ENCODE measurements around the gene GRIN1. TPM values are rescaled to one million over a fixed set of nuclear protein-coding genes. Genes with fewer than 3 reads are reported as not detected.

The GRIN1 gene
- total and polyA plus RNA-seq, 2 donors (not counting 3 experiments of a cell fraction or from before 2014, with no cell fraction given) = not detected

DNA sequence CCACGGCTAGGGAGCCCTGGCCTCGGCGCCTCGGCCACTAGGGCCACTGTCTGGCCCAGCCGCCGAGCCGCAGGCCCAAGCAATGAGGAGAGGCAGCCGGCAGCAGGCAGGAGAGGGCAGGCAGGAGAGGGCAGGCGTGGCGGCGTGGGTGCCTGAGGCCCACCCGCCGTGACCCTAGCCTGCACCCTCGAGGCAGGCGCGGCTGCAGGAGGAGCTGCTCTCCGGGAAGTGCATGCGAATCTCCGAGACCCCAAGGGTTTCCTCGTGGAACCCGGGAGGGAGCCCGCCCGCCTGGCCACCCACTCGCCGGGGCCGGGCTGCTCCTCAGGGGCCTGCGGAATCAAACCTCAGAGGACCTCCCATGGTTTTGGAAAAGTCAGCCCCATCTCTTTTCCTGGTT lies 9.3 kb downstream of the GRIN1 start:
- ChIA-PET POLR2A (no interaction called here), CTCF (no interaction called here)

DNA sequence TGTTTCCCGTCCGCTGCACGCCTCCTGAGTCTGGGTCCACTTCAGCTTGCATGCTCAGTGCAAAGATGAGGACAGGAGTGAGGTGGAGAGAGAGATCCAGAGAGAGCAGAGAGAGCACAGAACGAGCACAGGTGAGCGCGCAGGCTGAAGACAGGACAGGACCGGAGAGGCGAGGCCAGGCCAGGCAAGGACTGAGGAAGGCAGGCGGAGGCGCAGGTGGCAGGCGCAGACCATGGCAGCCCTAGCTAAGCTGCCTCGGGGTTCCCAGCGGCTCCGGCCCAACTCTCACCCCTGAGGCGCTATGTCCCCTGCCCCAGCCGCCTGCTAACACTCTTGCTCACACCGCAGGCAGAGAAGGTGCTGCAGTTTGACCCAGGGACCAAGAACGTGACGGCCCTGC lies 9.7 kb downstream of the GRIN1 start:
- Histone ChIP-seq H4K20me1 (replicated peaks; ENCODE audit: control insufficient read depth, extremely low read depth, insufficient read depth, low read length) (no peaks in the 10 kb centered on the region), H3K27ac (ENCODE audit: insufficient read depth, low read depth, low read length) (no peak overlapping the region), H3K9me3 (replicated peaks; ENCODE audit: control insufficient read depth, insufficient read depth, low read length) (no peaks in the 10 kb centered on the region), H3K4me2 (ENCODE audit: insufficient read depth, low read length) (no peak overlapping the region), H3K27me3 (ENCODE audit: control insufficient read depth in 2 of 2, insufficient read depth in 2 of 2, low read length in 2 of 2) (no peaks in the 10 kb centered on the region), H3K9me1 (replicated peaks; ENCODE audit: control insufficient read depth, extremely low read depth, insufficient read depth, low read length) (no peaks in the 10 kb centered on the region), H3K4me3 (replicated peaks in 1 of 3; ENCODE audit: insufficient read depth in 1 of 3, low read depth in 1 of 3, low read length in 3 of 3) (no peak overlapping the region), H3K9ac (replicated peaks; ENCODE audit: extremely low read depth, insufficient read depth, low read length) (no peak overlapping the region), H3K4me1 (ENCODE audit: control insufficient read depth, extremely low read depth, insufficient read depth, low read length) (no peaks in the 10 kb centered on the region), H3K79me2 (ENCODE audit: control insufficient read depth, insufficient read depth, low read length) (no peaks in the 10 kb centered on the region), H3K36me3 (ENCODE audit: control insufficient read depth in 2 of 2, extremely low read depth in 1 of 2, insufficient read depth in 2 of 2, low read length in 2 of 2) (no peaks in the 10 kb centered on the region), H2AFZ (ENCODE audit: low read depth, low read length) (no peak overlapping the region)
- CTCF ChIA-PET = no interaction called here
- POLR2A ChIA-PET = no interaction called here
- FAIRE-seq (no peak), DNase-seq (ENCODE audit: low read depth, low spot score) (no peak)
- intact Hi-C loops (cut with micrococcal nuclease) = no loop called here
- no TSS peak for BruUV-seq (replicated peaks)
- TF ChIP-seq, protein P1, sequence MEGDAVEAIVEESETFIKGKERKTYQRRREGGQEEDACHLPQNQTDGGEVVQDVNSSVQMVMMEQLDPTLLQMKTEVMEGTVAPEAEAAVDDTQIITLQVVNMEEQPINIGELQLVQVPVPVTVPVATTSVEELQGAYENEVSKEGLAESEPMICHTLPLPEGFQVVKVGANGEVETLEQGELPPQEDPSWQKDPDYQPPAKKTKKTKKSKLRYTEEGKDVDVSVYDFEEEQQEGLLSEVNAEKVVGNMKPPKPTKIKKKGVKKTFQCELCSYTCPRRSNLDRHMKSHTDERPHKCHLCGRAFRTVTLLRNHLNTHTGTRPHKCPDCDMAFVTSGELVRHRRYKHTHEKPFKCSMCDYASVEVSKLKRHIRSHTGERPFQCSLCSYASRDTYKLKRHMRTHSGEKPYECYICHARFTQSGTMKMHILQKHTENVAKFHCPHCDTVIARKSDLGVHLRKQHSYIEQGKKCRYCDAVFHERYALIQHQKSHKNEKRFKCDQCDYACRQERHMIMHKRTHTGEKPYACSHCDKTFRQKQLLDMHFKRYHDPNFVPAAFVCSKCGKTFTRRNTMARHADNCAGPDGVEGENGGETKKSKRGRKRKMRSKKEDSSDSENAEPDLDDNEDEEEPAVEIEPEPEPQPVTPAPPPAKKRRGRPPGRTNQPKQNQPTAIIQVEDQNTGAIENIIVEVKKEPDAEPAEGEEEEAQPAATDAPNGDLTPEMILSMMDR (IDR thresholded peaks at IDR 0.05; ENCODE audit: extremely low read depth in 1 of 2, insufficient read depth in 1 of 2, low read depth in 1 of 2, low read length in 2 of 2) = no peak
- no peak for TF ChIP-seq JUN (IDR thresholded peaks at IDR 0.05; ENCODE audit: borderline replicate concordance, insufficient read depth, insufficient read length, low read depth)
- no peak for TF ChIP-seq MYC (IDR thresholded peaks at IDR 0.05; ENCODE audit: low read depth, low read length)
- TF ChIP-seq, protein P2, sequence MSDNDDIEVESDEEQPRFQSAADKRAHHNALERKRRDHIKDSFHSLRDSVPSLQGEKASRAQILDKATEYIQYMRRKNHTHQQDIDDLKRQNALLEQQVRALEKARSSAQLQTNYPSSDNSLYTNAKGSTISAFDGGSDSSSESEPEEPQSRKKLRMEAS (IDR thresholded peaks at IDR 0.05; ENCODE audit: insufficient read depth, insufficient read length) = no peak
- no peak for TF ChIP-seq POLR2AphosphoS5 (IDR thresholded peaks at IDR 0.05; ENCODE audit: insufficient read depth, low read depth, low read length)
- TF ChIP-seq FOS (IDR thresholded peaks at IDR 0.05; ENCODE audit: borderline replicate concordance, insufficient read depth, low read length) = no peak
- no peak for TF ChIP-seq POLR2A (IDR thresholded peaks at IDR 0.05; ENCODE audit: low read depth, low read length)
- TF ChIP-seq EZH2 (IDR thresholded peaks at IDR 0.05; ENCODE audit: borderline replicate concordance, low read depth, low read length, severe bottlenecking) = no peak
- no peak for TF ChIP-seq GATA2 (IDR thresholded peaks at IDR 0.05; ENCODE audit: insufficient read depth, insufficient read length, low read depth, low read length)
- dilution Hi-C loops (cut with MboI; ENCODE audit: extremely low pct_ligation_motif_present, low sequenced_read_pairs) = no loop called here

More for the DNA sequence above, 9.3 kb downstream of the GRIN1 start:
- H3K36me3 ChIP-seq (ENCODE audit: control insufficient read depth in 2 of 2, extremely low read depth in 1 of 2, insufficient read depth in 2 of 2, low read length in 2 of 2) = no peaks in the 10 kb centered on the region
- H3K4me1 ChIP-seq (ENCODE audit: control insufficient read depth, extremely low read depth, insufficient read depth, low read length) = no peaks in the 10 kb centered on the region
- DNase-seq (ENCODE audit: low read depth, low spot score) (no peak), FAIRE-seq (no peak)
- BruUV-seq (replicated peaks) = no TSS peak
- H3K79me2 ChIP-seq (ENCODE audit: control insufficient read depth, insufficient read depth, low read length) = no peaks in the 10 kb centered on the region
- no peaks in the 10 kb centered on the region for H3K9me1 ChIP-seq (replicated peaks; ENCODE audit: control insufficient read depth, extremely low read depth, insufficient read depth, low read length)
- no peaks in the 10 kb centered on the region for H3K9me3 ChIP-seq (replicated peaks; ENCODE audit: control insufficient read depth, insufficient read depth, low read length)
- H2AFZ ChIP-seq (ENCODE audit: low read depth, low read length) = no peak overlapping the region
- no peak for TF ChIP-seq EZH2 (IDR thresholded peaks at IDR 0.05; ENCODE audit: borderline replicate concordance, low read depth, low read length, severe bottlenecking)
- TF ChIP-seq, protein P1 (IDR thresholded peaks at IDR 0.05; ENCODE audit: extremely low read depth in 1 of 2, insufficient read depth in 1 of 2, low read depth in 1 of 2, low read length in 2 of 2) = no peak
- no peak for TF ChIP-seq GATA2 (IDR thresholded peaks at IDR 0.05; ENCODE audit: insufficient read depth, insufficient read length, low read depth, low read length)
- TF ChIP-seq POLR2A (IDR thresholded peaks at IDR 0.05; ENCODE audit: low read depth, low read length) = no peak
- TF ChIP-seq, protein P2 (IDR thresholded peaks at IDR 0.05; ENCODE audit: insufficient read depth, insufficient read length) = no peak
- no peak for TF ChIP-seq POLR2AphosphoS5 (IDR thresholded peaks at IDR 0.05; ENCODE audit: insufficient read depth, low read depth, low read length)
- no peak overlapping the region for H3K4me3 ChIP-seq (replicated peaks in 1 of 3; ENCODE audit: insufficient read depth in 1 of 3, low read depth in 1 of 3, low read length in 3 of 3)
- H3K9ac ChIP-seq (replicated peaks; ENCODE audit: extremely low read depth, insufficient read depth, low read length) = no peak overlapping the region
- H4K20me1 ChIP-seq (replicated peaks; ENCODE audit: control insufficient read depth, extremely low read depth, insufficient read depth, low read length) = no peaks in the 10 kb centered on the region
- H3K27ac ChIP-seq (ENCODE audit: insufficient read depth, low read depth, low read length) = no peak overlapping the region
- H3K27me3 ChIP-seq (ENCODE audit: control insufficient read depth in 2 of 2, insufficient read depth in 2 of 2, low read length in 2 of 2) = no peaks in the 10 kb centered on the region
- H3K4me2 ChIP-seq (ENCODE audit: insufficient read depth, low read length) = no peak overlapping the region
- intact Hi-C loops (cut with micrococcal nuclease) (no loop called here), dilution Hi-C loops (cut with MboI; ENCODE audit: extremely low pct_ligation_motif_present, low sequenced_read_pairs) (no loop called here)
